GM19023 (cell line): ENCODE data around the gene ITPRIPL1.
"Not testable (repeated sequence)": the region's sequence is repeated elsewhere in the genome, so short reads cannot be mapped to it uniquely, and the experiment has no call there.

Experiments
- ATAC-seq: cut with Tn5 transposase; IDR thresholded peaks from one replicate; pipeline ENCODE4 v1.9.1; 2021; ENCODE audit warnings: mild to moderate bottlenecking, moderate library complexity; ENCODE audit not compliant: unreplicated experiment

The ITPRIPL1 gene, protein sequence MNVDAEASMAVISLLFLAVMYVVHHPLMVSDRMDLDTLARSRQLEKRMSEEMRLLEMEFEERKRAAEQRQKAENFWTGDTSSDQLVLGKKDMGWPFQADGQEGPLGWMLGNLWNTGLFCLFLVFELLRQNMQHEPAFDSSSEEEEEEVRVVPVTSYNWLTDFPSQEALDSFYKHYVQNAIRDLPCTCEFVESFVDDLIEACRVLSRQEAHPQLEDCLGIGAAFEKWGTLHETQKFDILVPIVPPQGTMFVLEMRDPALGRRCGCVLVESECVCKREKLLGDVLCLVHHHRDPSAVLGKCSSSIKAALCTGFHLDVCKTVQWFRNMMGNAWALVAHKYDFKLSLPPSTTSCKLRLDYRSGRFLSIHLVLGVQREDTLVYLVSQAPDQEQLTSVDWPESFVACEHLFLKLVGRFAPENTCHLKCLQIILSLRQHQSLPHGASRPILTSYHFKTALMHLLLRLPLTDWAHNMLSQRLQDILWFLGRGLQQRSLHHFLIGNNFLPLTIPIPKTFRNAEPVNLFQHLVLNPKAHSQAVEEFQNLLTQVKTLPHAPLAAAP

DNA sequence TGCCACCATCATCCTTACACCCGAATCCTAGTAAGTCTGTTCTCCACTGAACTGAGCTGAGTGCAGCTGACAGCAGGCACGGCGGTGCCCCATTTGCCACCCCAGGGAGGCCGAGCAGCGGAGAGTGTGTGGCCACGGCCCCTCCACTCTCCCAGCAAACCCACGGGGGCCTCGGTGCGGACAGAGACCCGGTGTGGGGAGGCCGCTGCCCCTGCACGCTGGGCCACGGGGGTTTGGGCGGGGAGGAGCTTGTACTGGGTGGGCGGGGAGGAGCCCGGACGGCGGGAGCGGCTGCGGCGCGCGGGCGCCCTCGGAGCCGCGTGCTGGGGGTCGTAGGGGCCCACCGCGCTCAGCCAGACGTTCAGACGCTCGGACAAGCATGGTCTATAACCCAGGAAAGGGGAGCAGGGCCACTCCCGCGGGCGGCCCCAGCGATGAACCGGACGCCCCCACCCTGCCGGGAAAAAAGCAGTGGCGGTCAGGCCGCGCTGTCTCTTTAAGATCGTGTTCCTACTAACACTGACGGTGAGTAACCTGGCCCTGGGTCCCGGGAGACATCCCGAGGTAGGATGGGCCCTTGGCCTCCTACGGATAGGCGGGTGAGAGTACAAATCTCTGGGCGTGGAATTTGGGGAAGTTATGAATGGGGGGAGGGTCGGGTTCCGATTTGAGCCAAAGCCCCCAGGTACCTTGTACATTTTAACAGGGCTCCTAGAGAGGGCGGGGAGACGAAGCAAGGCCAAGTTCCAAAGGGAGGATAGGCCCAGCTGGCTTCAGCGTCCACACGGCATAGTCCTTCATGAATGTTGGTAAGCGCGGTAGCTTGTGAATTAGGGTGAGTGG, at the start of gene ITPRIPL1:
Gene ITPRIPL1, plus strand, starts transcription at position 277 of the 843 bp plus-strand sequence. Its CDS starts 523 bp downstream, at position 800.
- no peak for ATAC-seq

- ATAC-seq, result no peak
Observed at GRCh38 chr2:96276787-96277499, 48.2 kb upstream of the ITPRIPL1 start.

DNA sequence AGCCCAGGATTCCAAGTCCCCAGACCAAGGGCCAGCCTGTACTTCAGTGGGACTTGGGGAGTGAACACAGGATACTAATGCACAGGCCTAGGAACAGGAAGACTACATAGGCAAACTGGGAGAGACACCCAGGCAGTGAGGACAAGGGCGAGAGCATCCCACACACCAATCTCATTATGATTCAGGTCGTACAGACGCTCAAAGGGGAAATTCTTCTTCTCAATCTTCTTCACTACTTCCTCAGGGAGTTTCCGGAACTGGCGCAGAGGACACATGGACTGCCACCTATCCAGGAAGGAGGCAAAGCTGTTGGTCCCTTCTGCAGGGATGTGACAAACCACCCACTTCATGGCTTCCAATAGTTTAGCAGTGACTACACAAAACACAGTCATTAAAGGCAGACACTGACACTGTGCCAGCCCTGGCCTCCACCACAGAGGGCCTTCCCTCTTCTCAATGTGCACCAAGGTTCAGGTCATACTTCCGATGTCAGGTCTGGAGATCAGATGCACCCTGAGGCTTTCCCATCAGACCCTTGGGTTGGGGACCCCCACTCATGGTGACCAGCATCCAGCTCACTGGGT, 37.8 kb upstream of the ITPRIPL1 start:
- no peak for ATAC-seq

- ATAC-seq, result no peak
Observed at GRCh38 chr2:96291751-96292150, 33.4 kb upstream of the ITPRIPL1 start.

DNA sequence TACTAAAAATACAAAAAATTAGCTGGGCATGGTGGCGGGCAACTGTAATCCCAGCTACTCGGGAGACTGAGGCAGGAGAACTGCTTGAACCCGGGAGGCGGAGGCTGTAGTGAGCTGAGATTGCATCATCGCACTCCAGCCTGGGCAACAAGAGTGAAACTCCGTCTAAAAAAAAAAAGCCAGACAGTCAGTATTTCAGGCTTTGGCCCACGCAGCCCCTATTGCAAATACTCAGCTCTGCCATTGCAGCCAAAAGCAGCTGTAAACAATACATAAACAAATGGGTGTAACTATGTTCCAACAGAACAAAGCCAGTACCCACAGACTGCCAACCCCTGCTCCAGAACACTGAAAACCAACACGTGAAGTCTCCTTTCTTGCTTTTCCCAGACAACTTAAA, 30.8 kb upstream of the ITPRIPL1 start:
- not testable (repeated sequence) for ATAC-seq

GRCh38 chr2:96296925-96297324, 28.2 kb upstream of the ITPRIPL1 start:
- no peak for ATAC-seq

- no peak for ATAC-seq
Observed at GRCh38 chr2:96301865-96302264, 23.3 kb upstream of the ITPRIPL1 start.

GRCh38 chr2:96304606-96305005, 20.5 kb upstream of the ITPRIPL1 start:
- ATAC-seq, result no peak

DNA sequence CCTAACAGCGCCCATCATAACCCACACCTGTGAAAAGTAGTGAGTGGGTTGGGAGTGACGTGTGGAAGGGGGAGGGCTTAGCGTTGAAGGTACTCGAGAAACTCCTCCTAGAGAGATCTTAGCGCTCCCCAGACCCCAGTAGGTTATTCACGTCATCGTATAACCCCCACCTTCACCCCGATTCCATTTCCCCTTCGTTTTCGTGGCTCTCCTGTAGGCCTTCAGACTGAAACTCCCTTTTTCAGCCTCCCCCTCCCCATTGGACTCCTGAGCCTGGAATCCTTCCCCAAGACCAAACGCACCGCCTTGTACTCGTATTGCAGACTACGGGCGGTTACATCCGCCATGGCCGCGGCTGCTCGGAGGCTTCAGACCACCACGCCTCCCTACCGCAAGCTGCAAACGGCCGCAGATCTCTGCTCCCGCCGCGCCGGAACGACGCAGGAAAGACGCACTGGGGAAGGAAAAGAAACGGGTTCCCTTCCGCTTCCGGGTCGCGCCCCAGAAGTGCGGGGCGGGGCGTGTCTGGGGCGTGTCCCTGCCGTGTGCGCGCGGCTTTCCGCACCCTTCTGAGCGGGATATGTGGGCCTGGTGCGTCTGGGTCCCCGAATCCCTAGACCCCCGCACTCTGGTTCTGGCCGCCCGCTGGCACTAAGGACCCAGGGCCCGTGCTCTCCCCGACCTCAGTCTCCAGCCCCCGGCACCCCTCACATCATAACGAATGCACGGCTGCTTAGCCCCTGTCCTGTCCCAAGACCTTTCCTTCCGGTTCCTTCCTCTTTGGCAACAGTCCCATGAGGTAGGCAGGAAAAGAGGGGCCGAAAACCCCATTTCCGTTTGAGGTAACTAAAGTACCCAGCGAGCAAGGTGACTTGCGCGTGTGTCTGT, 19.8 kb upstream of the ITPRIPL1 start, which contains the start of gene SNRNP200:
Gene SNRNP200, minus strand, starts transcription at position 456 of the 888 bp plus-strand sequence. Its CDS starts 109 bp downstream, at position 347.
- ATAC-seq, result peak; percentile 94

- peak; percentile 9 for ATAC-seq
Observed at GRCh38 chr2:96305979-96306308, 19.2 kb upstream of the ITPRIPL1 start.

DNA sequence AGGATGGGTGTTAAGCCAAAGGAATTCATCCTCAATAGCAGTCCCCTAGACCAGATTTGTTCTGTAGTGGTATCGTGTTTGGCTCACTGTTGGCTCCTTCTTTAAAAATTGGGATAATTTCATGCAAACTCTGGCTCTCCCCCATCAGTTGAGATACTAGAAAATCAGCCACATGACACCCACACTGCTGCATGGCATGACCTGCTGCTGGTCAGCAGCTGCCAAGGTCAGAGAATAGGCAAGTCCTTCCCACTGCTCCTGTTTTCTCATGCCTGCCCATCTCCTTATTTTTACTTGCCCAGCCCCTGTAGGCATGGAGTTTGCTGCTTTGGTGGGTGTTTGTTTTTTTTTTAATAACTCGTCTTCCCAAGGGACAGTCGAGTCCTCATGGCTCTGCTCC, 18.7 kb upstream of the ITPRIPL1 start:
- ATAC-seq, result no peak

GRCh38 chr2:96308248-96308647, 16.9 kb upstream of the ITPRIPL1 start:
- no peak for ATAC-seq

DNA sequence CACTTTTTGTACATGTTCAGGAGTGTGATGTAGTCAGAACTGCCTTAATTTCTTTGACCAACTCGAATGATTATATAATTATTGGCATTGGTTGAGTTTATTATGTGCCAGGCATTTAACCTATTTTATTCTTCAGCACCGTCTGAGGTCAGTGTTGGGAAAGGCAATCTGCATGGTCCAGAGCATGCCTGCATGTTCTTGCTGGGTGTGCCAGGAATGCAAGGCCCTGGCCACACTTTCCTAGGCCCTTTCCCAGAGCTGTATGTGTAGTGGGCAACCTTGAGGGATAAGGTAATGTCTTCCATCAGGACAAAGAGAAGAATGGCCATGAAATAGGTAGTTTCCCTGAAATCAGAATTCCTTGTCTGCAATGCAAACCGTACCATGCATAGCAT, 10.1 kb upstream of the ITPRIPL1 start:
- no peak for ATAC-seq

- no peak for ATAC-seq
Observed at GRCh38 chr2:96315400-96316071, 9.6 kb upstream of the ITPRIPL1 start.

DNA sequence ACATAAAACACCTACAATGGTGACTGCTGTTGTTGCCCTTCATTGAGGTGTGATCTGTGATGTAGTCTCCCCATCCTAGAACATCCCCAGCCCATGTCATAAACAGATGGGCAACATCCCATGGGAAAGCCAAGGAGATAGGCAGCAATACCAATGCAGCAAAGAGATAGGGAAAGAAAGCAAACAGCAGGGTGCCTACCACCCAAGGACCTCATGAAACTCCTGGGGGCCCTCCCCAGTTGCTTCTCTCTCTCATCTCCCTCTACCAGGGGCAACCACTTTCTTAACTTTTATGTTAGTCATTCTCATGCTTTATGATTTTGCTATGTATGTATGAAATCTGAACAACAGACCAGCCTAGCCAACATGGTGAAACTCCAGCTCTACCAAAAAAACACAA, 8.1 kb upstream of the ITPRIPL1 start:
- ATAC-seq, result no peak

GRCh38 chr2:96317584-96317997, 7.5 kb upstream of the ITPRIPL1 start:
- no peak for ATAC-seq

- ATAC-seq, result no peak
Observed at GRCh38 chr2:96318723-96319122, 6.4 kb upstream of the ITPRIPL1 start.

DNA sequence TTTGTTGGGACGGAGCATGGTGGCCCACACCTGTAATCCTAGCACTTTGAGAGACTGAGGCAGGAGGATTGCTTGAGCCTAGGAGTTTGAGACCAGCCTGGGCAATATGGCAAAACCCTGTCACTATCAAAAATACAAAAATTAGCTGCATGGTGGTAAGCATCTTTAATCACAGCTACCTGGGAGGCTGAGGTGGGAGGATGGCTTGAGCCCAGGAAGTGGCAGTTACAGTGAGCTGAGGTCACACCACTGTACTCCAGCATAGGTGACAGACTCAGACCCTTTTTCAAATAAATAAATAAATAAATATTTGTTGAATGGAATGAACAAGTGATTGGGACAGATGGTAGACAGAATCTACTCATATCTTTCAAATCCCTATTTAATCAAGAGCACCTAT, 5.7 kb upstream of the ITPRIPL1 start:
- no peak for ATAC-seq

GRCh38 chr2:96320326-96320725, 4.8 kb upstream of the ITPRIPL1 start:
- no peak for ATAC-seq
